Measurements from ENCODE around the gene ZNF93. TPM values are rescaled to one million over a fixed set of nuclear protein-coding genes. Genes with fewer than 3 reads are reported as not detected.
"Not testable (repeated sequence)": the region's sequence is repeated elsewhere in the genome, so short reads cannot be mapped to it uniquely, and the experiment has no call there.

Gene ZNF93
- 14.9 and 29.1 TPM in 2 replicates for total RNA-seq
- polyA plus RNA-seq = 9.9 and 20.8 TPM in 2 replicates

DNA sequence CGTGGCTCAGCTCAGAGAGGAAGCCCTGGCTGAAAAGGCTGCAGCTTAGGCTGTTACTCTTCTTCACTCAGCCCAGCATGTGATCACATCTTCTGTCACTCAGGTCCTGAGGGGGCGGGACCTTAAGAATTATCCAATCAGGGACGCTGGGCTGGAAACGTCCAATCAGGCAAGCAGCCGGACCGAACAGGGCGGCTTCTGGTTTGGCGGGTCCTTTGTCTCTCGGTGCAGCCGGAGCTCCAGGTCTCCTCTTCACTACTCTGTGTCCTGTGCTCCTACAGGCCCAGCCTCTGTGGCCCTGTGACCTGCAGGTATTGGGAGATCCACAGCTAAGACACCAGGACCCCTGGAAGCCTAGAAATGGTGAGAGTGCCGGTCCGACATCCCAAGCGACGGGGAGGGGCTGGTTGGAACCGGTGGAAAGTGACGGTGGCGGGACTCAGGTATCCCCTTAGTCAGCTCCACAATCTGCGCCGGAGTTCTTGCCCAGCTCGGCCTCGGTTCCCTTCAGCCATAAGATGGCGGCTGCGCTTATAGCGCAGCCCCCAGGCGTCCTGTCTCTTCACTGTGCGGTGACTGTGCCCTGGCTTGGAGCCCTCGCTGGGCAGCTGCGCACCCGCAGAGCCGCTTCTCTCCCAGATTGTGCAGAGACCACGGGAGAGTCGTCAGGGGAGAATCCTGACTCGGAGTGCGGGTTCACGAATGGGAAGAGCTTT is at the start of gene ZNF93:
Gene ZNF93 (plus strand): TSS at position 218 of the 716 bp plus-strand sequence. CDS start 143 bp downstream, at position 361.
- DNase-seq (ENCODE audit: low read depth in 1 of 2, low spot score in 1 of 2) = peak; percentile 97 to 98
- peaks cover 9% of the 10 kb centered on the region for H3K4me1 ChIP-seq (ENCODE audit: low read depth)
- peak within 1 kb of the TSS; percentile 100 for H3K27ac ChIP-seq
- peak within 1 kb of the TSS; percentile 76 for H3K4me3 ChIP-seq
- H3K27me3 ChIP-seq = no peaks in the 10 kb centered on the region
- H3K36me3 ChIP-seq = peaks cover 5% of the 10 kb centered on the region
- TF ChIP-seq, protein P1, sequence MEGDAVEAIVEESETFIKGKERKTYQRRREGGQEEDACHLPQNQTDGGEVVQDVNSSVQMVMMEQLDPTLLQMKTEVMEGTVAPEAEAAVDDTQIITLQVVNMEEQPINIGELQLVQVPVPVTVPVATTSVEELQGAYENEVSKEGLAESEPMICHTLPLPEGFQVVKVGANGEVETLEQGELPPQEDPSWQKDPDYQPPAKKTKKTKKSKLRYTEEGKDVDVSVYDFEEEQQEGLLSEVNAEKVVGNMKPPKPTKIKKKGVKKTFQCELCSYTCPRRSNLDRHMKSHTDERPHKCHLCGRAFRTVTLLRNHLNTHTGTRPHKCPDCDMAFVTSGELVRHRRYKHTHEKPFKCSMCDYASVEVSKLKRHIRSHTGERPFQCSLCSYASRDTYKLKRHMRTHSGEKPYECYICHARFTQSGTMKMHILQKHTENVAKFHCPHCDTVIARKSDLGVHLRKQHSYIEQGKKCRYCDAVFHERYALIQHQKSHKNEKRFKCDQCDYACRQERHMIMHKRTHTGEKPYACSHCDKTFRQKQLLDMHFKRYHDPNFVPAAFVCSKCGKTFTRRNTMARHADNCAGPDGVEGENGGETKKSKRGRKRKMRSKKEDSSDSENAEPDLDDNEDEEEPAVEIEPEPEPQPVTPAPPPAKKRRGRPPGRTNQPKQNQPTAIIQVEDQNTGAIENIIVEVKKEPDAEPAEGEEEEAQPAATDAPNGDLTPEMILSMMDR (IDR thresholded peaks at IDR 0.05; ENCODE audit: low read depth, low read length) = no peak
- H3K9me3 ChIP-seq (ENCODE audit: low read depth) = no peaks in the 10 kb centered on the region

DNA sequence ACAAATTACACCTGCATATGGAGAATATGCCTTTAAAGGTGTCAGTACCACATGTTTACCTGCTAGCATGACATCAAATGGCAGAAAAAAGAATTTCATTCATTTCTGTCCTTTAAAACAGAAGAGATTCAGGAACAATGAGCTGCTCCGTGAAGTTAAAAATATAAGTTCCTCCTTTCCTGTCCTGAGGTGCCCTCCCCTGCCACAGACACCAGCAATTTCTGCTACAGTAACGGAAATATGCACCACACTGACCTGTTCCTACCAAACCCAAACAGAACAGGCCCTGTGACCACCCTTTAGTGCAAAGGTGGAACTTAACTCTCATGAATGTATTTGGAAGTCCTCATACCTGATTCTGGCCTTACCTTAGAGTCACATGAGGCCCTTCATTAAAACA is 49.0 kb upstream of the ZNF93 start:
- H3K9me3 ChIP-seq (ENCODE audit: low read depth); DNase-seq (ENCODE audit: low read depth in 1 of 2, low spot score in 1 of 2); H3K36me3 ChIP-seq; H3K27ac ChIP-seq; H3K27me3 ChIP-seq; H3K4me1 ChIP-seq (ENCODE audit: low read depth); H3K4me3 ChIP-seq: not testable (repeated sequence)

DNA sequence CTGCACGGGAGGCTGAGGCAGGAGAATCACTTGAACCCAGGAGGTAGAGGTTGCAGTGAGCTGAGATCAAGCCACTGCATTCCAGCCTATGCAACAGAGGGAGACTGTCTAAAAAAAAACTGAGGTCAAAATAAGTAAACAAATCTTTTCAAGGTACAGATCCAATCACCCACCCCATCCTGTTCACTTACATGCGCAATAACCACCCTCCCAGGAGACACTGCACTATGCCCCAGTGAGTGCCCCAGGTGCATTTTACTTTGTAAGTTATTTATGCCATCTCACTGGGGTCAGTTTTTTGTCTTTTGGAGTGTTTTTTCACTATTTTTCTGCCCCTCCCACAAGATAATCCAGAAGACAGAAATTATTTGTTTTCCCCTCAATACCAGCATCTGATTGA is 42.0 kb upstream of the ZNF93 start:
- H3K27ac ChIP-seq = no peak overlapping the region
- H3K36me3 ChIP-seq = no peaks in the 10 kb centered on the region
- no peak for DNase-seq (ENCODE audit: low read depth in 1 of 2, low spot score in 1 of 2)

DNA sequence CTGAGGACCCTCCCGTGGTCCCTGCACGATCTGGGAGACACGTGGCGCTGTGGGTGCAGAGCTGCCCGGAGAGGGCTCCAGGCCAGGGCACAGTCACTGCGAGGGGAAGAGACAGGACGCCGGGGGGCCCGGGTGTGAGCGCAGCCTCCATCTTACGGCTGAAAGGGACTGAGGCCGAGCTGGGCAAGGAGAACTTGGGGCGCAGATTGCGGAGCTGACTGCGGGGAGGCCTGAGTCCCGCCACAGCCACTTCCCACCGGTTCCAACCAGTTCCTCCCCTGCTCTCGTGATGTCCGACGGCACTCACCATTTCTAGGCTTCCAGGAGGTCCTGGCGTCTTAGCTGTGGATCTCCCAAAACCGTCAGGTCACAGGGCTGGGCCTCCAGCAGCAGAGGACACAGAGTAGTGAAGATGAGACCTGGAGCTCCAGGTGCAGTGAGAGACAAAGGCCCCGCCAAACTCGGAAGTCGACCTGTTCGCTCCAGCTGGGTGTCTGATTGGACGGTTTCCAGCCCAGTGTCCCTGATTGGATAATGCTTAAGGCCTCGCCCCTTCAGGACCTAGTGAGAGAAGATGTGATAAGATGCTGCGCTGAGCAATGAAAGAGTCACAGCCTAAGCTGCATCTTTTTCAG is 39.9 kb upstream of the ZNF93 start:
- no peaks in the 10 kb centered on the region for H3K27me3 ChIP-seq
- no peaks in the 10 kb centered on the region for H3K9me3 ChIP-seq (ENCODE audit: low read depth)
- DNase-seq (ENCODE audit: low read depth in 1 of 2, low spot score in 1 of 2) = peak; percentile 48 to 86
- TF ChIP-seq, protein P1 (IDR thresholded peaks at IDR 0.05; ENCODE audit: low read depth, low read length) = no peak
- no peaks in the 10 kb centered on the region for H3K36me3 ChIP-seq
- no peaks in the 10 kb centered on the region for H3K4me1 ChIP-seq (ENCODE audit: low read depth)
- no peak overlapping the region for H3K27ac ChIP-seq
- peak overlapping the region; percentile 80 for H3K4me3 ChIP-seq

More for the DNA sequence above, 42.0 kb upstream of the ZNF93 start:
- TF ChIP-seq, protein P1 (IDR thresholded peaks at IDR 0.05; ENCODE audit: low read depth, low read length) = no peak
- Histone ChIP-seq H3K4me3 (no peak overlapping the region), H3K9me3 (ENCODE audit: low read depth) (no peaks in the 10 kb centered on the region), H3K27me3 (no peaks in the 10 kb centered on the region), H3K4me1 (ENCODE audit: low read depth) (no peaks in the 10 kb centered on the region)

DNA sequence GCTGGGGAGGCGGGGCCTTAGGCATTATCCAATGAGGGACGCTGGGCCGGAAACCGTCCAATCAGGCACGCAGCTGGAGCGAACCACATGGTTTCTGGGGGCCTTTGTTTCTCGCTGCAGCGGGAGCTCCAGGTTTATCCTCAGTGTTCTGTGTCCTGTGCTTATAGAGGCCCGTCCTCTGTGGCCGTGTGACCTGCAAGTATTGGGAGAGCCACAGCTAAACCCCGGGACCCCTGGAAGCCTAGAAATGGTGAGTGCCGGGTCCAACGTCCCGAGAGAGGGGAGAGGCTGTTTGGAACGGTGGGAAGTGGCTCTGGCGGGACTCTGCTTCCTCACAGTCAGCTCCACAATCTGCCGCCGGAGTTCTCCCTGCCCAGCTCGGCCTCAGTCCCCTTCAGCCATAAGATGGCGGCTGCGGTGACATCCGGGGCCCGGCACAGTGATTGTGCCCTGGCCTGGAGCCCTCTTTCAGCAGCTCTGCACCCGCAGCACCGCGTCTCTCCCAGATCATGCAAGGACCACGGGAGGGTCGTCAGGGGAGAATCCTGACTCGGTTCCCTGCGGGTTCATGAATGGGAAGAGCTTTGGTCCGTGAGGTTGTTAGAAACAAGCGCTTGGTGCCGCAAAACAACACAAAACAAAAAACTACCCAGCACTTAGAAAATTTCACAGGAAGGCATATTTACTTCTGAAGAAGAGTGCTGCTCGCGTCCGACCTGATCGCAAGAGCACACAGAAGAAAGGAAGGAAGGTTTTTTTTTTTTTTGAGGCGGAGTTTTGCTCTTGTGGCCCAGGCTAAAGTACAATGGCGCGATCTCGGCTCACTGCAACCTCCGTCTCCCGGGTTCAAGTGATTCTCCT is 34.8 kb upstream of the ZNF93 start, which contains the start of gene ZNF253:
Gene ZNF253 (plus strand): TSS at position 133 of the 861 bp plus-strand sequence. CDS start 115 bp downstream, at position 248.
- H3K36me3 ChIP-seq = no peaks in the 10 kb centered on the region
- peak within 1 kb of the TSS; percentile 82 for H3K4me3 ChIP-seq
- TF ChIP-seq, protein P1 (IDR thresholded peaks at IDR 0.05; ENCODE audit: low read depth, low read length) = no peak
- peak within 1 kb of the TSS; percentile 98 for H3K27ac ChIP-seq
- DNase-seq (ENCODE audit: low read depth in 1 of 2, low spot score in 1 of 2) = peak; percentile 96 to 98
- no peaks in the 10 kb centered on the region for H3K27me3 ChIP-seq
- peaks cover 10% of the 10 kb centered on the region for H3K4me1 ChIP-seq (ENCODE audit: low read depth)
- H3K9me3 ChIP-seq (ENCODE audit: low read depth) = no peaks in the 10 kb centered on the region

Measured in cardiac muscle cell (in vitro differentiated cells and primary cell).